Hepatocyte (in vitro differentiated cells): Measurements from ENCODE around the gene PPFIA2.

Experiments
- EZH2 ChIP-seq: fragments of 200-600 bp; sonication (generic); IDR thresholded peaks from 2 replicates; pipeline ENCODE4 v1.6.1; 2016; ENCODE audit warnings: antibody characterized with exemption, mild to moderate bottlenecking, borderline replicate concordance
- TF ChIP-seq, protein P1 (sequence below): fragments of 200-600 bp; sonication (generic); IDR thresholded peaks from 2 replicates; pipeline ENCODE4 v1.5.1; 2016; ENCODE audit warnings: antibody characterized with exemption, mild to moderate bottlenecking; ENCODE audit not compliant: poor library complexity

DNA sequence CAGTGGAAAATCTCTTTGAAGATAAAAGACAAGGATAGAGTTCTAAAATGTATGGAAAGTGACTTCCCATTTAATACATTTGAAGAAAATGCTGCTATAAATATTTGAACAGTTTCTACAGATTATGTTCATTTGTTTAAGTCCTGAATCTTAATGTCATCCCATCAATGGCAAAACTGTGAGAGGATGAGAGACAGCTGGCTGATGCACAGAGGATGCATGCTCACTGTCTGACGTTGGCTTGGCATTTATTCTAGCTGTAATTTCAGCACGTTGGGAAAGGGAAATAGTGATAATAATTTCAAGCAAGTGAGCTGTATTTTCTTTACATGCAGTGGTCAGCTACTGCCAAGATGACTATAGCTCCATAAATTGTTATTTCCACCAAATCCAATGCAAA lies 40.5 kb downstream of the PPFIA2 start:
- TF ChIP-seq, protein P1, sequence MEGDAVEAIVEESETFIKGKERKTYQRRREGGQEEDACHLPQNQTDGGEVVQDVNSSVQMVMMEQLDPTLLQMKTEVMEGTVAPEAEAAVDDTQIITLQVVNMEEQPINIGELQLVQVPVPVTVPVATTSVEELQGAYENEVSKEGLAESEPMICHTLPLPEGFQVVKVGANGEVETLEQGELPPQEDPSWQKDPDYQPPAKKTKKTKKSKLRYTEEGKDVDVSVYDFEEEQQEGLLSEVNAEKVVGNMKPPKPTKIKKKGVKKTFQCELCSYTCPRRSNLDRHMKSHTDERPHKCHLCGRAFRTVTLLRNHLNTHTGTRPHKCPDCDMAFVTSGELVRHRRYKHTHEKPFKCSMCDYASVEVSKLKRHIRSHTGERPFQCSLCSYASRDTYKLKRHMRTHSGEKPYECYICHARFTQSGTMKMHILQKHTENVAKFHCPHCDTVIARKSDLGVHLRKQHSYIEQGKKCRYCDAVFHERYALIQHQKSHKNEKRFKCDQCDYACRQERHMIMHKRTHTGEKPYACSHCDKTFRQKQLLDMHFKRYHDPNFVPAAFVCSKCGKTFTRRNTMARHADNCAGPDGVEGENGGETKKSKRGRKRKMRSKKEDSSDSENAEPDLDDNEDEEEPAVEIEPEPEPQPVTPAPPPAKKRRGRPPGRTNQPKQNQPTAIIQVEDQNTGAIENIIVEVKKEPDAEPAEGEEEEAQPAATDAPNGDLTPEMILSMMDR, result no peak
- no peak for TF ChIP-seq EZH2
